ENCODE data around the gene GNL1. TPM values are rescaled to one million over a fixed set of nuclear protein-coding genes. Genes with fewer than 3 reads are reported as not detected.
"Not testable (repeated sequence)": the region's sequence is repeated elsewhere in the genome, so short reads cannot be mapped to it uniquely, and the experiment has no call there.

Gene GNL1
- total RNA-seq, 4 donors from 2014 or later, result 26.6 to 40.4 (median 33.8) TPM

DNA sequence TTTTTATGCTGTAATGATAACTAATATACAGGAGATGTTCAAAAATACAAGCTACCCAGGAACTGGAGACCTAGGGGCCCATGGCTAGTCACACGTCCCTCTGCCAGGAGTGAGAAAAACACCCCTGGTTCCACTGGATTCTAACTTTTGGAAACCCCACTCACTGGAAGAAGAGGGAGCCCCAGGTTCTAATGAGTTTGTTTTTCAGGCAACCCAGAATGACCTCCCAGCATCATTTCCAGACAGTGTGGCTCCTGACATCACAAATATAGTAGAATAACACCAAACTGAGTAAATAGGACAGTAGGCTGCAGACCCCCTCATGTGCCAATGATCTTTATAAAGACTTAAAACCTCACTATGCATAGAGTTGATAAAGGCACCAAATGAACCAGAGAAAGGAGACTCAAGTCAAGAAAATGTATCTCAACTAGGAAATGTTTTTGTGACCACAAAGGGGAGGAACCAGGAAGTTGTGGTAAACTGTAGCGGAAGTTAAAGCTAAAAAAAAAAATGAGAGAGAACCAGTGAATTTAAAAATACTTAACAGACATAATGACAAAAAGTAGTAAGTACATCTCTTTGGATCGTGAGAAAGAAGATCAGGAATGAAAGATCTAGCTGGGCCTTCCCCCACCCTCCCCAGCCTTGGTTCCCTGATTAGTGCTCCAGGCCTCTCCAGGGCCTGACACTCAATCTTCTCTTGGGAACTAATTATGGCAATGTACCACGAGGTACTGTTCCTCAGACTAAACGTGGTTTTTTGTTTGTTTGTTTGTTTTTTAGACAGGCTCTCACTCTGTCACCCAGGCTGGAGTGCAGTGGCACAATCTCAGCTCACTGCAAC lies 47.2 kb downstream of the GNL1 start:
- Histone ChIP-seq H3K27ac (peak overlapping the region; percentile 55 to 85 (median 67)), H3K4me3 (peak overlapping the region in 1 of 4 donors; percentile 7), H3K27me3 (no peaks in the 10 kb centered on the region), H3K36me3 (no peaks in the 10 kb centered on the region), H3K4me1 (peaks cover 0 to 24% (median 4%) of the 10 kb centered on the region in 4 donors), H3K9me3 (no peaks in the 10 kb centered on the region)
- DNase-seq, result peak in 1 of 3 donors; percentile 52
- TF ChIP-seq, protein P1, sequence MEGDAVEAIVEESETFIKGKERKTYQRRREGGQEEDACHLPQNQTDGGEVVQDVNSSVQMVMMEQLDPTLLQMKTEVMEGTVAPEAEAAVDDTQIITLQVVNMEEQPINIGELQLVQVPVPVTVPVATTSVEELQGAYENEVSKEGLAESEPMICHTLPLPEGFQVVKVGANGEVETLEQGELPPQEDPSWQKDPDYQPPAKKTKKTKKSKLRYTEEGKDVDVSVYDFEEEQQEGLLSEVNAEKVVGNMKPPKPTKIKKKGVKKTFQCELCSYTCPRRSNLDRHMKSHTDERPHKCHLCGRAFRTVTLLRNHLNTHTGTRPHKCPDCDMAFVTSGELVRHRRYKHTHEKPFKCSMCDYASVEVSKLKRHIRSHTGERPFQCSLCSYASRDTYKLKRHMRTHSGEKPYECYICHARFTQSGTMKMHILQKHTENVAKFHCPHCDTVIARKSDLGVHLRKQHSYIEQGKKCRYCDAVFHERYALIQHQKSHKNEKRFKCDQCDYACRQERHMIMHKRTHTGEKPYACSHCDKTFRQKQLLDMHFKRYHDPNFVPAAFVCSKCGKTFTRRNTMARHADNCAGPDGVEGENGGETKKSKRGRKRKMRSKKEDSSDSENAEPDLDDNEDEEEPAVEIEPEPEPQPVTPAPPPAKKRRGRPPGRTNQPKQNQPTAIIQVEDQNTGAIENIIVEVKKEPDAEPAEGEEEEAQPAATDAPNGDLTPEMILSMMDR (IDR thresholded peaks at IDR 0.05), result no peak
- no peak for TF ChIP-seq POLR2A (IDR thresholded peaks at IDR 0.05)

DNA sequence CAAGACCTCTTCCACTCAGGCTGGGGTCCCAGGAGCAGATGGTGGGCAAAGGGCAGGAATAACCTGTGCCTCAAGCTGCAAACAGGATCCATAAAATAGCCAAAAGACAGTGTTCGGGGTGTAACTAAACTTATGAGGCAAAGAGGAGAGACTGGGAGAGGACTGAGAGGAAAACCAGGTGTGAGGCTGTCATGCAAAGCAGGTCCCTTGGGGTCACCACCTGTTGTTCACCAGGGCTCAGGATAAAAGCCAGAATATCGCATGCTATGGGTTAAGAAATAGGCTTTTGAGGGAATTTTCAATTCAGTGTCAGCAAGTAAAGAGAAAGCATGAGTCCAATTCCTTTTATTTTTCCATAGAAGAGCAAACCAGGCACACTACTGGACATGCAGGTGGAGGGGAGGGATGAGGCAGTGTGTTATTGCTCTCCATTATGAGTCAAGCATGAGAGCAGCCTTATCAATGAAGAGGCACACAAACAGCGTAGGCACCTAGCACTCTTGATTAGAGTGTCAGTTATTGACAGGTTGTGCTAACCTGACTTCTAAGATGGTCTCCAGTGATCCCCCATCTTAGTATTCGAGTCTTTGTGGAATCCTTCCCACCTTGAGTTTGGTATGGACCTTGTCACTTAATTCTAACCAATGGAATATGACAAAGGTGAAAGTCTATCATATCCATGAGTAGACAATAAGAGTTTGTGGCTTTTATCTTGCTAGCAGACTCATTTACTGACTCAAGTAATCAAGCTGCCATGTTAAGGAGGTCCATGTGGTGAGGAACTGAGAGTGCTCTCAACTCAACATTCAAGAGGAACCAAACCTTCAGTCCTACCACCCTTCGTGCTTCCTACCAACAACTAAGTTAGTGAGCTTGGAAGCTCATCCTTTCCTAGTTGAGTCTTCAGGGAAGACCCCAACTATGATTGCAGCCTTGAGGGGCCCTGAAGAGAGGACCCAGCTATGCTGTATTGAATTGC lies 48.2 kb downstream of the GNL1 start:
- Histone ChIP-seq H3K27me3 (no peaks in the 10 kb centered on the region), H3K36me3 (no peaks in the 10 kb centered on the region), H3K9me3 (no peaks in the 10 kb centered on the region), H3K4me3 (no peak overlapping the region), H3K27ac (peak overlapping the region; percentile 3 to 85 (median 67)), H3K4me1 (peaks cover 0 to 24% (median 4%) of the 10 kb centered on the region in 4 donors)
- DNase-seq, result no peak
- no peak for TF ChIP-seq POLR2A (IDR thresholded peaks at IDR 0.05)
- TF ChIP-seq, protein P1 (IDR thresholded peaks at IDR 0.05), result no peak

DNA sequence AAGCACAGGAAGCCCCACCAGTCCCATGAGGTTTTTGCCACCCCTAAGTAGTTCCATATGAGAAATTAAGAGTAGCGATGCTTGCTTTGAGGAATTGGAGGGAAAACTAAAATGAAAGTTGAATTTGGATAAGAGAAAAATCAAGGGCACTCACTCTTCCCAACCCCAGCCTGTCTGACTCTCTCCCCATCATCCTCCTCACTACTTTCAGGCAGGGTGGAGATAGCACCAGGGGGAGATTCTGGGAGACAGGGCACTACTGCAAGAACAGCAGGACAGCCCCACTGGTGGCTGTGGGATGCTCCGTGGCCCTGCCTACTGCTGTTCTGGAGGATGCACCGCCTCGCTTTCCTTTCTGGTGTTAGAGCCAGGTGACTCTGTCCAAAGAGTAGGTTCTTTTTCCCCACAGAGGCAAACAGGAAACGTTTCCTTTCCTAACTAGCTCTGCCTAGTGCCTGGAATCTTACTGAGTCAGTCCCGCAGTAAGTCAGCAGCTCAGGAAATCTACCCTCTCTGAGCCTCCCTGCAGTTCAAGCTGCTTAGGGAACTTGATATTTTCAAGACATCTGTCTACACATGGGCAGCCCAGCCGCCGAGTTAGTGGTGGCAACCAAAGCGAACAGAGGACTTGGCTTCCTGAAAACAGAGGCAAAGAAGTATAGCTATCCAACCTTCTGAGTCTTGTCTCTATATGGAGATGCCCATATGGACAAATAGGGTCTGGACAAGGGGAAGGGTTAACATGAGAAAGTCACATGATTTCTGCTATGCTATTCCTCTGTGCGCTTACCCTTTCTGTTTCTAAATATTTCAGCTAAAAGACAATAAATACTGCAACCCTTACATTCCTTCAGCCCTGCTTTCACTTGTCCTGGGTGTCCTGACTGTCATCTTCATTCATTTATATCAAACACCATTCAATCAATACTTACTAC lies 55.6 kb downstream of the GNL1 start:
- peak overlapping the region; percentile 0 to 57 (median 18) for H3K27ac ChIP-seq
- TF ChIP-seq, protein P1 (IDR thresholded peaks at IDR 0.05), result no peak
- no peak for TF ChIP-seq POLR2A (IDR thresholded peaks at IDR 0.05)
- peak in 1 of 3 donors; percentile 52 for DNase-seq

DNA sequence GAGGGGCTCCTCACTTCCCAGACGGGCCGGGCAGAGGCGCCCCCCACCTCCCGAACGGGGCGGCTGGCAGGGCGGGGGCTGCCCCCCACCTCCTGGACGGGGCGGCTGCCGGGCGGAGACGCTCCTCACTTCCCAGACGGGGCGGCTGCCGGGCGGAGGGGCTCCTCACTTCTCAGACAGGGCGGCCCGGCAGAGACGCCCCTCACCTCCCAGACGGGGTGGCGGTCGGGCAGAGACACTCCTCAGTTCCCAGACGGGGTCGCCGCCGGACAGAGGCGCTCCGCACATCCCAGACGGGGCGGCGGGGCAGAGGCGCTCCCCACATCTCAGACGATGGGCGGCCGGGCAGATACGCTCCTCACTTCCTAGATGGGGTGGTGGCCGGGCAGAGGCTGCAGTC lies 57.6 kb downstream of the GNL1 start:
- DNase-seq, H3K4me3 ChIP-seq, H3K27ac ChIP-seq, H3K4me1 ChIP-seq, H3K9me3 ChIP-seq, H3K27me3 ChIP-seq, H3K36me3 ChIP-seq: not testable (repeated sequence)

More for the DNA sequence above, 55.6 kb downstream of the GNL1 start:
- Histone ChIP-seq H3K9me3 (no peaks in the 10 kb centered on the region), H3K36me3 (no peaks in the 10 kb centered on the region), H3K4me1 (no peaks in the 10 kb centered on the region), H3K27me3 (no peaks in the 10 kb centered on the region), H3K4me3 (peak overlapping the region in 1 of 4 donors; percentile 12)

DNA sequence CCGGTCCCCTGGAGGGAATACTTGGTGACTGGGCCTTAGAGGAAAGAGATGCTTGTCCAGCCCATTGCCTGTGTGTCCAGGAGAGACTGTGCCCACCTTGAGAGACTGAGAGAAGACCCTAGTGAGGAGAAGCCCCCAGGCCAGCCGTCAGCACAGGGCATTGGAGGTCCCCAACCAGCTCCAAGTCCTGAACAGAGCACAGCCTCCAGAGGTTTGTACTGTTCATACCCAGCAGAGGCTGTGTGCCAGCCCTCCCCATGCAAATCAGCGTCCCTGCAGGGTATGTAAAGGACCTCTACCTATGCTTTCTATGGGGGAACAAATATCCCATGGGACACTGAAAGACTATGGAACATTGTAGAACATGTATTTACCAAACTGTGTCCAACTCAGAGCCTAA lies 58.6 kb downstream of the GNL1 start:
- H3K27me3 ChIP-seq, result no peaks in the 10 kb centered on the region
- H3K4me3 ChIP-seq, result no peak overlapping the region
- peaks cover 0 to 18% (median 4%) of the 10 kb centered on the region in 3 donors for H3K36me3 ChIP-seq
- H3K9me3 ChIP-seq, result no peaks in the 10 kb centered on the region
- H3K27ac ChIP-seq, result no peak overlapping the region
- H3K4me1 ChIP-seq, result peaks cover 0 to 15% (median 7%) of the 10 kb centered on the region in 4 donors
- TF ChIP-seq, protein P1 (IDR thresholded peaks at IDR 0.05), result no peak
- TF ChIP-seq POLR2A (IDR thresholded peaks at IDR 0.05), result no peak
- no peak for DNase-seq

DNA sequence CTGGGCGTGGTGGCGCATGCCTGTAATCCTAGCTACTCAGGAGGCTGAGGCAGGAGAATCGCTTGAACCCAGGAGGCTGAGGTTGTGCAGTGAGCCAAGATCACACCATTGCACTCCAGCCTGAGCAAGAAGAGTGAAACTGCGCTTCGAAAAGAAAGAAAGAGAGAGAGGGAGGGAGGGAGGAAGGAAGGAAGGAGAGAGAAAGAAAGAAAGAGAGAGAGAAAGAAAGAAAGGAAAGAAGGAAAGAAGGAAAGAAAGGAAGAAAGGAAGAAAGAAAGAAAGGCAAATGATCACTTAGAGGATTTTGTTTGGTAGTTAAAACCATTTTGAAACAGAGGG lies 59.1 kb downstream of the GNL1 start:
- not testable (repeated sequence) for H3K27ac ChIP-seq, H3K4me3 ChIP-seq, DNase-seq, H3K27me3 ChIP-seq, H3K9me3 ChIP-seq
- H3K36me3 ChIP-seq, result peaks cover 0 to 23% (median 4%) of the 10 kb centered on the region in 3 donors
- peaks cover 0 to 18% (median 9%) of the 10 kb centered on the region in 4 donors for H3K4me1 ChIP-seq
